ENCODE data around the gene COL6A2.

The COL6A2 gene

GRCh38 chr21:46124926-46125845 lies 27.3 kb downstream of the COL6A2 start:
- DNase-seq (ENCODE audit: low read depth in 2 of 2, low spot score in 1 of 2) = no peak

- no peak for DNase-seq (ENCODE audit: low read depth in 2 of 2, low spot score in 1 of 2)
These were observed 28.0 kb downstream of the COL6A2 start for GRCh38 chr21:46125846-46126301.

GRCh38 chr21:46126309-46127238 lies 28.7 kb downstream of the COL6A2 start:
- DNase-seq (ENCODE audit: low read depth in 2 of 2, low spot score in 1 of 2) = no peak

- DNase-seq (ENCODE audit: low read depth in 2 of 2, low spot score in 1 of 2) = no peak
These were observed 29.6 kb downstream of the COL6A2 start for GRCh38 chr21:46127239-46128105.

GRCh38 chr21:46128106-46128932 lies 30.4 kb downstream of the COL6A2 start:
- no peak for DNase-seq (ENCODE audit: low read depth in 2 of 2, low spot score in 1 of 2)

GRCh38 chr21:46128933-46129571 lies 31.1 kb downstream of the COL6A2 start:
- no peak for DNase-seq (ENCODE audit: low read depth in 2 of 2, low spot score in 1 of 2)

GRCh38 chr21:46129846-46130651 lies 32.1 kb downstream of the COL6A2 start:
- DNase-seq (ENCODE audit: low read depth in 2 of 2, low spot score in 1 of 2) = no peak

GRCh38 chr21:46130831-46131587 lies 33.1 kb downstream of the COL6A2 start:
- DNase-seq (ENCODE audit: low read depth in 2 of 2, low spot score in 1 of 2) = no peak

- DNase-seq (ENCODE audit: low read depth in 2 of 2, low spot score in 1 of 2) = no peak
These were observed 33.6 kb downstream of the COL6A2 start for GRCh38 chr21:46131588-46131837.

- no peak for DNase-seq (ENCODE audit: low read depth in 2 of 2, low spot score in 1 of 2)
These were observed 34.1 kb downstream of the COL6A2 start for GRCh38 chr21:46131838-46132651.

- no peak for DNase-seq (ENCODE audit: low read depth in 2 of 2, low spot score in 1 of 2)
These were observed 38.0 kb downstream of the COL6A2 start for GRCh38 chr21:46135782-46136395.

- DNase-seq (ENCODE audit: low read depth in 2 of 2, low spot score in 1 of 2) = no peak
These were observed 38.9 kb downstream of the COL6A2 start for GRCh38 chr21:46136739-46137349.

GRCh38 chr21:46137908-46138307 lies 40.0 kb downstream of the COL6A2 start:
- no peak for DNase-seq (ENCODE audit: low read depth in 2 of 2, low spot score in 1 of 2)

- DNase-seq (ENCODE audit: low read depth in 2 of 2, low spot score in 1 of 2) = no peak
These were observed 40.6 kb downstream of the COL6A2 start for GRCh38 chr21:46138383-46138970.

GRCh38 chr21:46139686-46140085 lies 41.8 kb downstream of the COL6A2 start:
- no peak for DNase-seq (ENCODE audit: low read depth in 2 of 2, low spot score in 1 of 2)

Measured in stimulated activated CD8-positive, alpha-beta memory T cell treated with anti-CD3 and anti-CD28 coated beads, Interleukin-4, amount 100 ng/mL, for 1 hour (primary cell).